Gastrocnemius medialis (tissue), 4 donors: ENCODE measurements around the gene IFIT3.

Experiments used
- POLR2A ChIP-seq, 2 donors: fragments of 450-650 bp; IDR thresholded peaks; one replicate each; pipeline ENCODE4 v1.6.1; 2017; ENCODE audit warnings: antibody characterized with exemption in 2 of 2, mild to moderate bottlenecking in 2 of 2, moderate library complexity in 2 of 2
- TF ChIP-seq, protein P1 (sequence below), 5 experiments: fragments of 450-650 bp in 3 of 5; fragments of 200-600 bp in 2 of 5; sonication (generic) in 2 of 5; IDR thresholded peaks in 4 of 5; conservative IDR thresholded peaks in 1 of 5; 1 replicate in 4 of 5; 2 replicates in 1 of 5; pipeline ENCODE4 v1.5.1; 2016 to 2019; ENCODE audit warnings: antibody characterized with exemption in 5 of 5, mild to moderate bottlenecking in 3 of 5, moderate library complexity in 3 of 5

DNA sequence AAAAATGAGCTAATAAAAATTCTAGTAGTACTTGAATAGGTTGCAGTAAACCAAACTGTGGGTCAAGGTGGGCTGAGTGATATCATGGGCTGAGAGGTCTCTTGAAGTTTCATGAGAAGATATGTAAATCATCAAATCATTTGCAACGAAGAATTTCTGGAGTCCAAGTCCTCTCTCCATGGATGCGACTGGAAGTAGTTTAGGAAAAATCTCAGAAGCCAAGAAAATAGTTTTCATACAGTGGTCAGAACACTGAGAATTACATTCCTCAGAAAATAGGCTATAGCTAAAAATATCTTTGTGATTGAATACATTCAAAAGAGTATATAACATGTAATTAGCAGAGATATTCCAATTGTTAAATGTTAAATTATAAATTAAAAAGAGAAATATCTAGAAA lies 61.0 kb downstream of the IFIT3 start:
- TF ChIP-seq, protein P1, sequence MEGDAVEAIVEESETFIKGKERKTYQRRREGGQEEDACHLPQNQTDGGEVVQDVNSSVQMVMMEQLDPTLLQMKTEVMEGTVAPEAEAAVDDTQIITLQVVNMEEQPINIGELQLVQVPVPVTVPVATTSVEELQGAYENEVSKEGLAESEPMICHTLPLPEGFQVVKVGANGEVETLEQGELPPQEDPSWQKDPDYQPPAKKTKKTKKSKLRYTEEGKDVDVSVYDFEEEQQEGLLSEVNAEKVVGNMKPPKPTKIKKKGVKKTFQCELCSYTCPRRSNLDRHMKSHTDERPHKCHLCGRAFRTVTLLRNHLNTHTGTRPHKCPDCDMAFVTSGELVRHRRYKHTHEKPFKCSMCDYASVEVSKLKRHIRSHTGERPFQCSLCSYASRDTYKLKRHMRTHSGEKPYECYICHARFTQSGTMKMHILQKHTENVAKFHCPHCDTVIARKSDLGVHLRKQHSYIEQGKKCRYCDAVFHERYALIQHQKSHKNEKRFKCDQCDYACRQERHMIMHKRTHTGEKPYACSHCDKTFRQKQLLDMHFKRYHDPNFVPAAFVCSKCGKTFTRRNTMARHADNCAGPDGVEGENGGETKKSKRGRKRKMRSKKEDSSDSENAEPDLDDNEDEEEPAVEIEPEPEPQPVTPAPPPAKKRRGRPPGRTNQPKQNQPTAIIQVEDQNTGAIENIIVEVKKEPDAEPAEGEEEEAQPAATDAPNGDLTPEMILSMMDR (IDR thresholded peaks at IDR 0.05 in 4 of 5, conservative IDR thresholded peaks at IDR 0.05 in 1 of 5), result no peak
- no peak for TF ChIP-seq POLR2A (IDR thresholded peaks at IDR 0.05)
